GM19035 (cell line): Measurements from ENCODE around the gene SPIB.
"Not testable (repeated sequence)": the region's sequence is repeated elsewhere in the genome, so short reads cannot be mapped to it uniquely, and the experiment has no call there.

ENCODE experiments used
- ATAC-seq: cut with Tn5 transposase; IDR thresholded peaks from one replicate; pipeline ENCODE4 v1.9.1; 2021; ENCODE audit not compliant: unreplicated experiment

The SPIB gene

GRCh38 chr19:50465000-50465399, 46.3 kb downstream of the SPIB start:
- no peak for ATAC-seq

DNA sequence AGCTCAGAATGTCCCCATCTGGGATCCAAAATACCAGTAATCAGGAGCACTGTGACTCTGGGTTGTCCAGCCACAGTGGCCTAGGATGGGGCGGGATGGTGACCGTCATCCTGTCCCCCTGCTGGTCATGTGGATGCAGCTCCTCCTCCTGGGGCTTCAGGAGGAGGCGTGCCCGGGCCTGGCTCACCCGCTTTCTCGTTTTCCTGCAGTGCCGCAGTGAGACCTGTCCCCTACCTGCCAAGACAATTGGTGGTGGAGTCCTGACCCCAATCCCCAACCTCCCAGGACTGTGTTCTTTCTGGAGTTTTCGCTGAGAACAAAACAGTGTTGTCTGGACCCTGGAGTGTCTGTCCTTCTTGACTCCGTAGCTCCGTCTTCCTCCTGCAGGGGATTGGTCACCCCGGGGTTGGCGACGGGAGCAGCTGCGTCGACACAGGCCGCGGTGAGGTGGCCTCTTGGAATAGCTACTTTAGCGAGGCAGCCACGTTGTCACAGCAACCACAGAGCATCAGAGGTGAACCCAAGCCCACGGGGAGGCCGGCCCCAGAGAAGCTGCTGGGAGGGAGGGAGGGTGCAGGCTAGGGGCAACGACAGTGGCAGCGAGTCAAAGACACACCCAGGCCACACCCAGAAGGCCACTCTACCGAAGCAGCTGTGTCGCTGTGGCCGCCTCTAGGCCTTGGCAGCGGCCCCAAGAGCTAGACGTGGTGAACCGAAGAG, 47.4 kb downstream of the SPIB start:
- no peak for ATAC-seq

GRCh38 chr19:50466706-50467039, 47.9 kb downstream of the SPIB start:
- no peak for ATAC-seq

- no peak for ATAC-seq
Measured at GRCh38 chr19:50467566-50467965, 48.8 kb downstream of the SPIB start.

DNA sequence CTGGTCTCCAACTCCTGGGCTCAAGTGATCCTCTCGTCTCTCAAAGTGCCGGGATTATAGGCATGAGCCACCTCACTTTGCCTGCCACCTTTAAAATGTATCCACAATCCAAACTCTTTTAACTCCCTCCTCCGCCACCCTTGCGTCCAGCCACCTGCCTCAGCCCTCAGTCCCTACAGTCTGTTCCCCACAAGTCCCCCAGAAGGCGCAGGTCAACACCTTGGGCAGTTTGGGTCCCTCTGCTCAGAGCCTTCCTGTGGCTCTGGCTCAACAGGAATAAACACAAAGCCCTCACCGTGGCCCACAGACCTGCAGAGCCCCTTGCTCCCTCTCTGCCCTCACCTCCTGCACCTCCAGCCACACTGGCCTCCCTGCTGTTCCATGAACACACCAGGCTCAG, 50.1 kb downstream of the SPIB start:
- no peak for ATAC-seq

- ATAC-seq, result not testable (repeated sequence)
Measured at GRCh38 chr19:50473336-50473735, 54.6 kb downstream of the SPIB start.

- no peak for ATAC-seq
Measured at GRCh38 chr19:50475101-50475568, 56.4 kb downstream of the SPIB start.

GRCh38 chr19:50475736-50476223, 57.0 kb downstream of the SPIB start:
- ATAC-seq, result no peak

DNA sequence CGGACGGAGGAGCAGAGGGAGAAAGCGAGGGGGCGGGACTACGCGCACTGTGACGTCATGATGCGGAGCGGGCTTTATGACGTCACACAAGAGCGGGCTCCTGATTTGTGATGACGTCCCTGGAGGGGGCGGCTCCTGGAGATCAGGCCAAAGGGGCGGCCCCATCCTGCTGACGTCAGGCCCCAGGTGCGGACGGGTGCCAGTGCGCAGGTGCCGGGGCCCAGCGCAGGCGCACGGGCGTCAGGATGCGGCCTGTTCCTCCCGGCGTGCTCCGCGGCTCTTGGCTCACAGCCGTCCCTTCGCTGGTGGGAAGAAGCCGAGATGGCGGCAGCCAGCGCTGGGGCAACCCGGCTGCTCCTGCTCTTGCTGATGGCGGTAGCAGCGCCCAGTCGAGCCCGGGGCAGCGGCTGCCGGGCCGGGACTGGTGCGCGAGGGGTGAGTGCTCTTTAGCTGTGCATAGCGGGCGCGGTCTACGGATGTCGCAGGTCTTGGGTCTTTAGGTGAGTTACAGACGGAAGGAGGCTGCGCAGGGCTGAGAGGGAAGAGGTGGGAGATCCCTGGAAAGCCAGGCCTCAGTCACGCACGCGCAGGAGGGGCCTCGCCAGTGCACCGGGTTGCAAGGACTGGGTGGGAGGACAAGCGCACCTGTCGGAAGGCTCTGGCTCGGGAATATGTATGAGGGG, 57.6 kb downstream of the SPIB start, which contains the start of the genes EMC10 and GARIN5A:
TSS of gene EMC10 (plus strand) at position 284 of the 683 bp plus-strand sequence. CDS start at position 322, 38 bp downstream.
TSS of gene GARIN5A (minus strand) at position 625 of the 683 bp plus-strand sequence. CDS start at position 165, 460 bp downstream.
- peak; percentile 82 for ATAC-seq

DNA sequence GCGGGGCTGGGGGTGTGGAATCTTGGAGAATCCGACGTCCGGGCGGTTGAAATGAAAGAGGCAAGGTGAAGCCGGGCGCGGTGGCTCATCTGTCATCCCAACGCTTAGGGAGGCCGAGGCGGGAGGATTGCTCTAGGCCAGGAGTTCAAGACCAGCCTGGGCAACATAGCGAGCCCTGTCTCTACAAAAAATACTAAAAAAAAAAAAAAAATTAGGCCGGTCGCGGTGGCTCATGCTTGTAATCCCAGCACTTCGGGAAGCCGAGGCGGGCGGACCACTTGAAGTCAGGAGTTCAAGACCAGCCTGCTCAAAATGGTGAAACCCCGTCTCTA, 58.1 kb downstream of the SPIB start:
- ATAC-seq, result no peak

GRCh38 chr19:50477751-50478515, 59.2 kb downstream of the SPIB start:
- no peak for ATAC-seq

GRCh38 chr19:50478901-50479715, 60.4 kb downstream of the SPIB start:
- no peak for ATAC-seq

- no peak for ATAC-seq
Measured at GRCh38 chr19:50479761-50480251, 61.1 kb downstream of the SPIB start.

DNA sequence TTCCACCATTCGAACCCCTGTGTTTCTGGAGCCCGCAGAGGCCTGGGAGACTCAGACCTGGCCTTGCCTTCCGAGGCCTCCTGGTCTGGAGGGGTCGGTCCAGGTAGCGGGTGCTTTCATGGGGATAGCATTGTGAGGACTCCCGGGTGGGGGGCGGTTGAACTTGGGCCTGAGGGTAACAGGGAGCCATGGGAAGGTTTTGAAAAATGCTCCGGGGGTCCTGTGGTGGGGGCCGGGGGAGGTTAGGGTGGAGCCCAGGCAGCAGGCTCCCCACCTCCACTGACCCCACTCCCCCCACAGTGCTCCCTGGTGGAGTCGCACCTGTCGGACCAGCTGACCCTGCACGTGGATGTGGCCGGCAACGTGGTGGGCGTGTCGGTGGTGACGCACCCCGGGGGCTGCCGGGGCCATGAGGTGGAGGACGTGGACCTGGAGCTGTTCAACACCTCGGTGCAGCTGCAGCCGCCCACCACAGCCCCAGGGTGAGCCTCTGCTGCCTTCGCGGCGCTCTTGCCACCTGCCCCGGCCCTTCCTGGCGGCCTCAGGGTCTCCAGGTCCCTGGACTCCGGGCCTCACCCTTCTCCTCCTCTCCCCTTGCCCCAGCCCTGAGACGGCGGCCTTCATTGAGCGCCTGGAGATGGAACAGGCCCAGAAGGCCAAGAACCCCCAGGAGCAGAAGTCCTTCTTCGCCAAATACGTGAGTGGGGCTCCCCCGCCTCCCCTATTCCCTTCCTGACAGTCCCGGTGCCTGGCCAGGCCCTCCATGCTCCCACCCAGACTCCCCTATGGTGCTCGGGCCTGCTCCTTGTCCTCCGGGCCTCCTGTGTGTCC, 61.8 kb downstream of the SPIB start:
- ATAC-seq, result no peak
